HepG2 (cell line): Measurements from ENCODE around the gene RHOT1. TPM values are rescaled to one million over a fixed set of nuclear protein-coding genes. Genes with fewer than 3 reads are reported as not detected.

Experiments used
- ATAC-seq: fragments of 200-7000 bp; cut with Tn5 transposase; 3 replicates; pipeline ENCODE4 v1.9.1; 2020; ENCODE audit warnings: mild to moderate bottlenecking, moderate library complexity
- BruUV-seq: library from RNA; stranded (reverse); fragments of 400-500 nt; replicated peaks from 2 replicates; lab custom pipeline; 2021; lab: Mats Ljungman, UMichigan
- CTCF ChIA-PET: fragments of 300-600 bp; formaldehyde crosslinking; extraction: SDS; loops from one replicate; lab custom pipeline; 2021; ENCODE audit warnings: low total read pairs, inconsistent platforms, low intra/inter-chr PET ratio; lab: Yijun Ruan, JAX
- POLR2A ChIA-PET: fragments of 350-600 bp; sonication (Branson Sonifier 250); formaldehyde crosslinking; loops from one replicate; lab custom pipeline; 2020; ENCODE audit warnings: antibody characterized with exemption, inconsistent platforms; lab: Yijun Ruan, JAX
- DNase-seq: peaks from one replicate; pipeline ENCODE4 v3.0.0-alpha.2; 2015; ENCODE audit warnings: low spot score
- FAIRE-seq: peaks from 3 replicates; lab custom pipeline; 2011; peaks lifted over from hg19 to GRCh38; lab: Jason Lieb, UNC
- H2AFZ ChIP-seq: one replicate; pipeline ENCODE4 v1.6.1; 2011; ENCODE audit warnings: low read length, inconsistent platforms
- H3K27ac ChIP-seq: fragments of 300-600 bp; 3 replicates; pipeline ENCODE4 v1.8.0; 2011; ENCODE audit warnings: mixed run types, mild to moderate bottlenecking, mixed read lengths, low read length, inconsistent platforms; ENCODE audit not compliant: insufficient read depth; ENCODE audit errors: extremely low read length
- H3K27me3 ChIP-seq, 2 experiments: fragments of 200-600 bp in 1 of 2; 2 replicates in 1 of 2; 3 replicates in 1 of 2; pipeline versions ENCODE4 v1.6.0 to v1.8.0; 2011; ENCODE audit warnings: low read length in 2 of 2, mild to moderate bottlenecking in 2 of 2, moderate library complexity in 2 of 2, inconsistent platforms in 1 of 2; ENCODE audit not compliant: insufficient read depth in 2 of 2, control insufficient read depth in 1 of 2
- H3K36me3 ChIP-seq, 2 experiments: fragments of 200-600 bp in 1 of 2; replicated peaks in 1 of 2; 2 replicates in 1 of 2; 3 replicates in 1 of 2; pipeline versions ENCODE4 v1.5.1 to v1.8.0; 2011; ENCODE audit warnings: low read length in 2 of 2, inconsistent platforms in 1 of 2; ENCODE audit not compliant: insufficient read depth in 2 of 2, control insufficient read depth in 1 of 2
- H3K4me1 ChIP-seq: 2 replicates; pipeline ENCODE4 v1.5.1; 2012; ENCODE audit warnings: low read length, inconsistent platforms; ENCODE audit not compliant: insufficient read depth
- H3K4me2 ChIP-seq: 2 replicates; pipeline ENCODE4 v1.6.0; 2011; ENCODE audit warnings: low read depth, low read length, inconsistent platforms
- H3K4me3 ChIP-seq, 3 experiments: fragments of 200-600 bp in 1 of 3; sonication (generic), shearing (Covaris generic) in 1 of 3; replicated peaks in 1 of 3; 2 replicates each; pipeline ENCODE4 v1.5.1; 2011 to 2016; ENCODE audit warnings: low read length in 3 of 3, inconsistent platforms in 2 of 3, low read depth in 2 of 3, mild to moderate bottlenecking in 2 of 3, control low read depth in 1 of 3, mixed read lengths in 1 of 3; ENCODE audit not compliant: insufficient read depth in 1 of 3
- H3K79me2 ChIP-seq: one replicate; pipeline ENCODE4 v1.6.1; 2011; ENCODE audit warnings: low read length, inconsistent platforms; ENCODE audit not compliant: insufficient read depth
- H3K9ac ChIP-seq: 2 replicates; pipeline ENCODE4 v1.6.0; 2011; ENCODE audit warnings: mild to moderate bottlenecking, low read depth, low read length, inconsistent platforms; ENCODE audit not compliant: insufficient read depth
- H3K9me3 ChIP-seq: 2 replicates; pipeline ENCODE4 v1.5.1; 2012; ENCODE audit warnings: mild to moderate bottlenecking, low read length
- H4K20me1 ChIP-seq: 2 replicates; pipeline ENCODE4 v1.6.0; 2011; ENCODE audit warnings: inconsistent platforms, mild to moderate bottlenecking, low read length, moderate library complexity; ENCODE audit not compliant: insufficient read depth
- CC2D1A ChIP-seq: sonication (generic); formaldehyde crosslinking; IDR thresholded peaks from 2 replicates; pipeline ENCODE4 v1.8.1; 2023; ENCODE audit warnings: mild to moderate bottlenecking, missing genetic modification reagents
- NRL ChIP-seq: sonication (generic); formaldehyde crosslinking; IDR thresholded peaks from 2 replicates; pipeline ENCODE4 v1.5.0; 2020; ENCODE audit warnings: missing genetic modification reagents, mild to moderate bottlenecking, moderate library complexity, borderline replicate concordance
- SMYD3 ChIP-seq: sonication (generic); formaldehyde crosslinking; IDR thresholded peaks from 2 replicates; pipeline ENCODE4 v1.8.1; 2023; ENCODE audit warnings: mild to moderate bottlenecking, missing genetic modification reagents
- ZNF12 ChIP-seq: sonication (generic); formaldehyde crosslinking; IDR thresholded peaks from 2 replicates; pipeline ENCODE4 v1.5.0; 2020; ENCODE audit warnings: missing genetic modification reagents
- ZNF607 ChIP-seq: sonication (generic); formaldehyde crosslinking; IDR thresholded peaks from 2 replicates; pipeline ENCODE4 v1.5.1; 2020; ENCODE audit warnings: missing genetic modification reagents, mild to moderate bottlenecking, borderline replicate concordance
- WGBS: methylation state at CpG from one replicate; pipeline ENCODE4 v1.1.6; 2017; ENCODE audit warnings: low lambda C conversion rate; 5-methylcytosine and 5-hydroxymethylcytosine counted together
- in situ Hi-C: cut with HindIII; loops from 2 replicates; pipeline ENCODE4 v1.10.0; 2017; ENCODE audit warnings: low pct_unique_long_range_greater_than_20kb; ENCODE audit not compliant: extremely low pct_ligation_motif_present
- intact Hi-C: fragments of 100-400 bp; cut with micrococcal nuclease; formaldehyde crosslinking; loops from one replicate; pipeline ENCODE4 v1.10.0; 2022; ENCODE audit not compliant: unreplicated experiment
- polyA plus RNA-seq, 8 experiments: library from polyadenylated mRNA; depleted of rRNA in 3 of 8; stranded (reverse) in 7 of 8; unstranded in 1 of 8; fragments of >200 nt; fragmentation: Illumina TruSeq in 4 of 8; extraction: Trizol in 4 of 8; gene quantifications; 2 replicates each; pipeline versions ENCODE4 v1.2.1 to v1.2.3, GENCODE V29; 2011 to 2016; ENCODE audit warnings: low read depth in 4 of 8, missing spikeins in 1 of 8, mixed read lengths in 1 of 8; ENCODE audit not compliant: insufficient read depth in 1 of 8
- total RNA-seq, 5 experiments: library from RNA; depleted of rRNA; stranded (reverse); fragments of >200 nt; fragmentation: Illumina TruSeq; extraction: Trizol; gene quantifications; 2 replicates each; pipeline ENCODE4 v1.2.3, GENCODE V29; 2016; ENCODE audit warnings: low read depth in 1 of 5
- TF ChIP-seq, protein P1 (sequence below): sonication (generic); formaldehyde crosslinking; IDR thresholded peaks from 2 replicates; pipeline ENCODE4 v1.5.0; 2020; ENCODE audit warnings: missing genetic modification reagents
- TF ChIP-seq, protein P2 (sequence below): sonication (generic); formaldehyde crosslinking; IDR thresholded peaks from 2 replicates; pipeline ENCODE4 v1.4.0; 2020; ENCODE audit warnings: low read depth, missing genetic modification reagents
- TF ChIP-seq, protein P3 (sequence below): sonication (generic); formaldehyde crosslinking; conservative IDR thresholded peaks from 2 replicates; pipeline ENCODE4 v1.4.0; 2020; ENCODE audit warnings: missing genetic modification reagents
- TF ChIP-seq, protein P4 (sequence below): sonication (generic); formaldehyde crosslinking; IDR thresholded peaks from 2 replicates; pipeline ENCODE4 v1.5.1; 2020; ENCODE audit warnings: missing genetic modification reagents, mild to moderate bottlenecking, borderline replicate concordance
- TF ChIP-seq, protein P5 (sequence below): sonication (generic); formaldehyde crosslinking; IDR thresholded peaks from 2 replicates; pipeline ENCODE4 v1.8.1; 2023; ENCODE audit warnings: mild to moderate bottlenecking, missing genetic modification reagents

Gene RHOT1
- total and polyA plus RNA-seq, 2 of the 13 experiments (the other 11 are each of a cell fraction or from before 2014, with no cell fraction given): 25.6 to 41.5 TPM

DNA sequence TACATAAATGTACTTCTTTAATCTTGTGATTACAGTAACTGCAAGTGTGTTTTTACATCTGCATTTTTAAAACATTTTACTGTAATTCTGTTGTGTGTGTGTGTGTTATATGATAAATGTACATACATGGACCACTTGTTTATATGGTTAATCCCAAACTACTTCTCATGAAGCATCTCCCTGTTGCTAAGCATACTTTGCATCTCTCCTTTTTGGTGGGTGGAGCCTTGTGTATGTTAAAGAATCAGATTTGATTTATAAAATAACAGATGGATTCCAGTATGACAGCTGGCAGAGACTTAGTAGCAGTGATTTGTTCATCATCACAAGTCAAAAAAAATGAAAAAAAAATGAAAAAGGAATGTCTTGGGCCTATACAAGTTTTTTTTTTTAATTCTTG is 67.3 kb downstream of the RHOT1 start (continued):
- TF ChIP-seq, protein P1, sequence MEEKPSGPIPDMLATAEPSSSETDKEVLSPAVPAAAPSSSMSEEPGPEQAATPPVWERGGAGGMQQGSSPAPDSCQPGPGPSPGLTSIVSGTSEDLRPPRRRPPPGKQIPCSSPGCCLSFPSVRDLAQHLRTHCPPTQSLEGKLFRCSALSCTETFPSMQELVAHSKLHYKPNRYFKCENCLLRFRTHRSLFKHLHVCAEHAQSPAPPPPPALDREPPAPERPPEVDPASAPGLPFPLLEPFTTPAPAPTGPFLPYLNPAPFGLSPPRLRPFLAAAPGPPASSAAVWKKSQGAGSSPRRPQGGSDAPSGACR (CRISPR knock-in tag): no peak
- TF ChIP-seq ZNF12 (CRISPR knock-in tag) (no peak), CC2D1A (no peak), ZNF607 (CRISPR knock-in tag) (no peak), SMYD3 (no peak)
- TF ChIP-seq, protein P2, sequence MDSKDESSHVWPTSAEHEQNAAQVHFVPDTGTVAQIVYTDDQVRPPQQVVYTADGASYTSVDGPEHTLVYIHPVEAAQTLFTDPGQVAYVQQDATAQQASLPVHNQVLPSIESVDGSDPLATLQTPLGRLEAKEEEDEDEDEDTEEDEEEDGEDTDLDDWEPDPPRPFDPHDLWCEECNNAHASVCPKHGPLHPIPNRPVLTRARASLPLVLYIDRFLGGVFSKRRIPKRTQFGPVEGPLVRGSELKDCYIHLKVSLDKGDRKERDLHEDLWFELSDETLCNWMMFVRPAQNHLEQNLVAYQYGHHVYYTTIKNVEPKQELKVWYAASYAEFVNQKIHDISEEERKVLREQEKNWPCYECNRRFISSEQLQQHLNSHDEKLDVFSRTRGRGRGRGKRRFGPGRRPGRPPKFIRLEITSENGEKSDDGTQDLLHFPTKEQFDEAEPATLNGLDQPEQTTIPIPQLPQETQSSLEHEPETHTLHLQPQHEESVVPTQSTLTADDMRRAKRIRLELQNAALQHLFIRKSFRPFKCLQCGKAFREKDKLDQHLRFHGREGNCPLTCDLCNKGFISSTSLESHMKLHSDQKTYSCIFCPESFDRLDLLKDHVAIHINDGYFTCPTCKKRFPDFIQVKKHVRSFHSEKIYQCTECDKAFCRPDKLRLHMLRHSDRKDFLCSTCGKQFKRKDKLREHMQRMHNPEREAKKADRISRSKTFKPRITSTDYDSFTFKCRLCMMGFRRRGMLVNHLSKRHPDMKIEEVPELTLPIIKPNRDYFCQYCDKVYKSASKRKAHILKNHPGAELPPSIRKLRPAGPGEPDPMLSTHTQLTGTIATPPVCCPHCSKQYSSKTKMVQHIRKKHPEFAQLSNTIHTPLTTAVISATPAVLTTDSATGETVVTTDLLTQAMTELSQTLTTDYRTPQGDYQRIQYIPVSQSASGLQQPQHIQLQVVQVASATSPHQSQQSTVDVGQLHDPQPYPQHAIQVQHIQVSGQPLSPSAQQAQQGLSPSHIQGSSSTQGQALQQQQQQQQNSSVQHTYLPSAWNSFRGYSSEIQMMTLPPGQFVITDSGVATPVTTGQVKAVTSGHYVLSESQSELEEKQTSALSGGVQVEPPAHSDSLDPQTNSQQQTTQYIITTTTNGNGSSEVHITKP: no peak
- TF ChIP-seq, protein P3, sequence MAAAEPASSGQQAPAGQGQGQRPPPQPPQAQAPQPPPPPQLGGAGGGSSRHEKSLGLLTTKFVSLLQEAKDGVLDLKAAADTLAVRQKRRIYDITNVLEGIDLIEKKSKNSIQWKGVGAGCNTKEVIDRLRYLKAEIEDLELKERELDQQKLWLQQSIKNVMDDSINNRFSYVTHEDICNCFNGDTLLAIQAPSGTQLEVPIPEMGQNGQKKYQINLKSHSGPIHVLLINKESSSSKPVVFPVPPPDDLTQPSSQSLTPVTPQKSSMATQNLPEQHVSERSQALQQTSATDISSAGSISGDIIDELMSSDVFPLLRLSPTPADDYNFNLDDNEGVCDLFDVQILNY: no peak

DNA sequence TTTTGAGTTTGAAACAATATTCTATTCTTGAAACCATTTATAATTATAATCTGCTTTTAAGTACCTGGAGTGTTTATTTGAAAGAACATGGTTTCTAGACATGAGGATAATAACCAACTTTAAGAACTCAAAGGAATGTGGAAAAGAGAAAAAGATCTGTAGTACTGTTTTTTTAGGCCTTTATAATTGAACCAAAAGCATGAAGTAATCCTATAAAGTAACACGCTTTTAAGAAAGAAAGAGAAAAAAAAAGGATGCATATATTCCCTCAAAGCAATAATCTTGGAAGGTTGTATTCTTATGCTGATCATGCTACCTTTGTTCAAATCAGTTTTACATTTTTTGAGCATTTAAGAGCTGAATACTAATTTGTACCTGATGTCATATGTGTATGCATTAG is 69.4 kb downstream of the RHOT1 start:
- in situ Hi-C loops: no loop called here
- no peak for DNase-seq
- no peak overlapping the region for H2AFZ ChIP-seq
- no peak overlapping the region for H3K4me2 ChIP-seq
- no peak overlapping the region for H3K27ac ChIP-seq
- no peak overlapping the region for H3K4me3 ChIP-seq
- no TSS peak for BruUV-seq
- intact Hi-C loops: no loop called here
- no peak for FAIRE-seq
- no peaks in the 10 kb centered on the region for H3K9me3 ChIP-seq
- no peaks in the 10 kb centered on the region for H3K4me1 ChIP-seq
- CTCF ChIA-PET: no interaction called here
- no peak overlapping the region for H3K9ac ChIP-seq
- H3K79me2 ChIP-seq: no peaks in the 10 kb centered on the region
- no peak for ATAC-seq
- H4K20me1 ChIP-seq: no peaks in the 10 kb centered on the region
- H3K36me3 ChIP-seq: peaks cover 2 to 21% of the 10 kb centered on the region in 2 experiments; a peak in 4 of 5 replicates
- POLR2A ChIA-PET: no interaction called here
- H3K27me3 ChIP-seq: no peaks in the 10 kb centered on the region
- TF ChIP-seq NRL (CRISPR knock-in tag): no peak
- TF ChIP-seq, protein P4, sequence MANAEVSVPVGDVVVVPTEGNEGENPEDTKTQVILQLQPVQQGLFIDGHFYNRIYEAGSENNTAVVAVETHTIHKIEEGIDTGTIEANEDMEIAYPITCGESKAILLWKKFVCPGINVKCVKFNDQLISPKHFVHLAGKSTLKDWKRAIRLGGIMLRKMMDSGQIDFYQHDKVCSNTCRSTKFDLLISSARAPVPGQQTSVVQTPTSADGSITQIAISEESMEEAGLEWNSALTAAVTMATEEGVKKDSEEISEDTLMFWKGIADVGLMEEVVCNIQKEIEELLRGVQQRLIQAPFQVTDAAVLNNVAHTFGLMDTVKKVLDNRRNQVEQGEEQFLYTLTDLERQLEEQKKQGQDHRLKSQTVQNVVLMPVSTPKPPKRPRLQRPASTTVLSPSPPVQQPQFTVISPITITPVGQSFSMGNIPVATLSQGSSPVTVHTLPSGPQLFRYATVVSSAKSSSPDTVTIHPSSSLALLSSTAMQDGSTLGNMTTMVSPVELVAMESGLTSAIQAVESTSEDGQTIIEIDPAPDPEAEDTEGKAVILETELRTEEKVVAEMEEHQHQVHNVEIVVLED (CRISPR knock-in tag): no peak
- TF ChIP-seq, protein P5, sequence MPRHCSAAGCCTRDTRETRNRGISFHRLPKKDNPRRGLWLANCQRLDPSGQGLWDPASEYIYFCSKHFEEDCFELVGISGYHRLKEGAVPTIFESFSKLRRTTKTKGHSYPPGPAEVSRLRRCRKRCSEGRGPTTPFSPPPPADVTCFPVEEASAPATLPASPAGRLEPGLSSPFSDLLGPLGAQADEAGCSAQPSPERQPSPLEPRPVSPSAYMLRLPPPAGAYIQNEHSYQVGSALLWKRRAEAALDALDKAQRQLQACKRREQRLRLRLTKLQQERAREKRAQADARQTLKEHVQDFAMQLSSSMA: no peak
- 93% methylated on average over 1 of the region's 1 CpG for WGBS
